GM18517 (cell line): Measurements from ENCODE around the gene SPTBN5.

Experiments
- ATAC-seq: cut with Tn5 transposase; IDR thresholded peaks from one replicate; pipeline ENCODE4 v1.9.1; 2021; ENCODE audit warnings: mild to moderate bottlenecking, moderate library complexity; ENCODE audit not compliant: unreplicated experiment

Gene SPTBN5

DNA sequence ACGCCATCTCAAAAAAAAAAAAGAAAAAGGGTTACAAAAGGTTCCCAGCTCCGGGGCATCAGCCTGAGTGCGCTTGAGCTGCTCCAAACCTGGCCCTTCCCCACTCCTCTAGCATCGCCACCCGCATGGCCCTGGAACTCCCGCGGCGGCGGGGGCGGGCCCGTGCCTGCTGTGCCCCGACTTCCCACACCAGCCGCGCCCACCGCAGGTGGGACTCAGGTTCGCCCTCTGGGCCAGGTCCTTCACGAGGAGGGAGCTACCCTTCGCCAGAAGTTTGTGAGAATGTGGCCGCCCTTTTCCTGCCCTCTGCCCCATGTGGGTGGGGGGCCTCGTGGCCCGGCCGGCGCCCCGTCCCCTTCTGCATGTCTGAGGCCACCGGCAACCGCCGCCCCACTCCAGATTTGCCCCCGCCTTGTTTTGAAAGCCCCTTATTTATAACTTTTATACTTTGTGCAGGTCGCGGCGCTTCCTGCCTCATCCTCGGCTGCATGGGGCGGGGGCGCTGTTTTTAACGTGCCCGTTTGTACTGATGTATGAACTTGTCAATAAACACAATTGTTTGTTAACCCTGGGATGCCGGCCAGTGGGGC, 66.5 kb downstream of the SPTBN5 start:
- no peak for ATAC-seq

DNA sequence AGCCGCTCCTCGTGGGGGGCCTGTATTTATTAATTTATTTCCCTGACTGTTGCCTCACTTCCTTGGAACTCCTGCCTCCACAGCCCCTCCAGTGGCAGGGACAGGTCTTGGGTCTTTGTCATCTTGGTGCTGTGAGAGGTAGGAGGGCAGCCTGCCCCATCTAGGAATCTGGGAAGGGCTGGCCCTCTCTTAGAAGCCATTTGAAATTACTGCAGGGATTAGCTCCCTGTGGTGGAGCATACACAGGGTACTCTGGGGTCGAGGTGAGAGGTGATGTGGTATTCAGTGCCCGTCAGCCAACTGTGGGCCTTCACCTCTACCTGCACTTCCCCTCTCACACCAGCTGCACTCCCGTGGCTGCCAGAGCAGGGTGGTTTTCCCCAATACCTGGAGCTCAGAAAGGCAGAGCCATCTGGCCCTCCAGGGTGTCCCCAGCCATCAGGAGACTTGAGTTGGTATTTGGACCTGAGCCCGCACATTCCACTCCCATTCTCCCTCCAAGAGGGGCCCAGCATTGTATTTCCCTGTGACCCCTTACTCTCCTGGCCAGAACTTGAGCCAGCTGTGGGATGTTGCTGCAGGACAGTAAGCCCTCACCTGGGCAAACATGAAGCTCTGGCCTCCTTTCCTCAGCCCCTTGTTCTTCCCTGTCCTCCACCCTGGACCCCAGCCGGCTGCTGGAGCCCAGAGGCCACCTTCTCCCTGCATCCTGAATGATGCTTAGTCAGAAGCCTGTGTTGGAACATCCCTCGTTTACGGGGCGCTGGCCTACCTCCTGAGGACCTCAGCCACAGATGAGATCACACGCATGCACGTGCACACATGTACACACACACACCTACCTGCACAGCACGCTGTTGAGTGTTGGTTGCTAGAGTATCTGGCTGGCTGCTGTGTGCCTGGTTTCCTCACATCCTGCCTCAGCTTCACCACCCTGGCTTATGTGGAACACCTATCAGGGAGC, 68.0 kb downstream of the SPTBN5 start:
- no peak for ATAC-seq

DNA sequence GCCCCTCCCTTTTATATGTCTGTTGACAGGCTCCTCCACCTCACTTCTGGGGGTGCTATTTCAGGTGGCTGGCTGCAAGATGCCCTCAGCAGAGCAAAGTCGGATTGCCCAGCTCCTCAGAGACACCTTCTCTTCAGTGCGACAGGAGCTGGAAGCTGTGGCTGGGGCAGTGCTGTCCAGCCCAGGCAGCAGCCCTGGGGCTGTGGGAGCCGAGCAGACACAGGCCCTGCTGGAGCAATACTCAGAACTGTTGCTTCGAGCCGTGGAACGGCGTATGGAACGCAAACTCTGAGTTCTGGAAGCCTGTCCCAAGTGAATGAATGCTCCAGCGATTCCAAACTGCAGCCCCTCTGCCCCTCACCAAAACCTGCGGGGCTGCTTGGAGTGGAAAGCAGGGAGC, 68.7 kb downstream of the SPTBN5 start:
- no peak for ATAC-seq

DNA sequence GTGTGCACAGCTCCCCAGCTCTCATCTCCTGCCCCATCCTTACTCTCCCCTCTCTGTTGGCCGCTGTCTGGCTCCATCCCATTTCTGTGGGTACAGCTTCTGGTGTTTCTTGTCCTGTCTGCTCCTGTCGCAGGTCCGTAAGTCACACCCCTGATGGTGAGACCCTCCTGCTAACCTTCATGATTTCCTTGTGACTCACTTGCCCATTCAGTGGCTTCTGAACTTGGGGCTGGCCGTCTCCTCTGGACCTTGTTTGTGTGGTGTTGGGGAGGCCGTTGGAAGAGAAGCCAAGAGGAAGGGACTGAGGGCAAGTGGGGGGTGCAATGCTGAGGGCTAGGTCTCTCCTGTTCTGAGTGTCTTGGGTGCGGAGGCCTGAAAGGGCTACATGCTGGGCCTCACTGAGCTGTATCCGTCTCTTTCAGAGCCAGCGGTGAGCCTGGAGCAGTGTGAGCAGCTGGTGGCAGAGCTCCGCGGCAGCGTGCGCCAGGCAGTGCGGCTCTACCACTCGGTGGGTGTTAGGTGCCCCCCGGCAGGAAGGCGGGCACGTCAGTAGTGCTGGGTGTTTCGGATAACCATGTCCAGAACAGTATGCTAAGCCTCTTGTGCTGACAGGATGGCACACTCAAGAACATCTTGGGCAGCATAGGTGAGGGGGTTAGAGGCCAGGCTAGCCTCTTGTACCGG, 69.6 kb downstream of the SPTBN5 start:
- no peak for ATAC-seq

DNA sequence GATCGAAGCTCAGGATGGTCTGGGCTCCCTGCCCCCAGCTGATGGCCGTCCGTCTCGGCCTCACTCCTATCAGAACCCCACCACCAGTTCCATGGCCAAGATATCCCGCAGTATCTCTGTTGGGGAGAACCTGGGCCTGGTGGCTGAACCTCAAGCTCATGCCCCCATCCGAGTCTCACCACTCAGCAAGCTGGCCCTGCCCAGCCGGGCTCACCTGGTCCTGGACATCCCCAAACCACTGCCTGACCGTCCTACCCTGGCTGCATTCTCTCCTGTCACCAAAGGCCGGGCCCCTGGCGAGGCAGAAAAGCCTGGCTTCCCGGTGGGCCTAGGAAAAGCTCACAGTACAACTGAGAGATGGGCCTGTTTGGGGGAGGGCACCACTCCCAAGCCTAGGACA, 70.4 kb downstream of the SPTBN5 start:
- ATAC-seq, result no peak

DNA sequence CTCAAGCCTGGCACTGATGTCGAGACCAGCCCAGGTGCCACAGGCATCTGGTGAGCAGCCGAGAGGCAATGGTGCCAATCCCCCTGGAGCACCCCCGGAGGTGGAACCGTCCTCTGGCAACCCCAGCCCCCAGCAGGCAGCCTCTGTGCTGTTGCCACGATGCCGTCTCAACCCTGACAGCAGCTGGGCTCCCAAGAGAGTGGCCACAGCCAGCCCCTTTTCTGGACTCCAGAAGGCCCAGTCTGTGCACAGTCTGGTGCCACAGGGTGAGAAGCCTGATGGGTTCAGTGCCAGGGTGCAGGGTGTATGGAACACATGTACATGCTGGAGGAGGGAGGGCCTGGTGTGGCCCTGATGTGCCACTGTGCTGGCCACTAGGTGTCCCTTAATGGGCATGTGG, 70.9 kb downstream of the SPTBN5 start:
- ATAC-seq, result no peak

DNA sequence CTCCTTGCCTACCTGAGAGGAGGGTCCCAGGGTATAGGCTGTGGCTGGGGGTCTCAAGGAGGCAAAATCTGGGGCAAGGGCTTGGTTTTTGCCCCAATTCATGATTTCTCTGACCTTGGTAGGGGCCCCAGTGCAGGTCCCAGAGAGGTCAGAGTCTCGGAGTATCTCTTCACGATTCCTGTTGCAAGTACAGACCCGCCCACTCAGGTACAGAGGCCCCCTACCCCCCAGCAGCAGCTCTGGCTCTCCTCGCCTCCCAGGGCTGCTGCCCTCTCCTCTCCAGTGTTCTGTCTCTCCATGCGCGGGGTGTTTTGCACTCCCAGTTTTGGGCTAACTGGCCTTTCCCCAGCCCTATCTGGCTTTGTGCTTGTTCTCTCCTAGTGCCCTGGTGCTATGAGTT, 71.4 kb downstream of the SPTBN5 start:
- ATAC-seq, result no peak

DNA sequence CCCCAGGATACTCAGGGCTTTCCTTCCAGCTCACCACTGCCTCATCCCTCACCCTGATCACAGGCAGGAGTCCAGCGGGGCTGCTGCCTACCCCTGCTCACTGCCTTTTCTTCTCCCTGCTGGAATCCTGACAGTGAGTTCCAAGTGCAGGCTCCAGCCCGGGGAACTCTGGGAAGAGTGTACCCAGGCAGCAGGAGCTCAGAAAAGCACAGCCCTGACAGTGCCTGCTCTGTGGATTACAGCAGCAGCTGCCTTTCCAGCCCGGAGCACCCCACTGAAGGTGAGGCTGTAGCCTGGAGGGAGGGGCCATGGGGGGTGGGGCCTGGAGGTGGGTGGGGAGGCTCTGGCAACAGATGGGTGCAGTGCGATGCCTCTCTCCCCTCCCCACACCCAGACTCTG, 72.0 kb downstream of the SPTBN5 start:
- no peak for ATAC-seq

DNA sequence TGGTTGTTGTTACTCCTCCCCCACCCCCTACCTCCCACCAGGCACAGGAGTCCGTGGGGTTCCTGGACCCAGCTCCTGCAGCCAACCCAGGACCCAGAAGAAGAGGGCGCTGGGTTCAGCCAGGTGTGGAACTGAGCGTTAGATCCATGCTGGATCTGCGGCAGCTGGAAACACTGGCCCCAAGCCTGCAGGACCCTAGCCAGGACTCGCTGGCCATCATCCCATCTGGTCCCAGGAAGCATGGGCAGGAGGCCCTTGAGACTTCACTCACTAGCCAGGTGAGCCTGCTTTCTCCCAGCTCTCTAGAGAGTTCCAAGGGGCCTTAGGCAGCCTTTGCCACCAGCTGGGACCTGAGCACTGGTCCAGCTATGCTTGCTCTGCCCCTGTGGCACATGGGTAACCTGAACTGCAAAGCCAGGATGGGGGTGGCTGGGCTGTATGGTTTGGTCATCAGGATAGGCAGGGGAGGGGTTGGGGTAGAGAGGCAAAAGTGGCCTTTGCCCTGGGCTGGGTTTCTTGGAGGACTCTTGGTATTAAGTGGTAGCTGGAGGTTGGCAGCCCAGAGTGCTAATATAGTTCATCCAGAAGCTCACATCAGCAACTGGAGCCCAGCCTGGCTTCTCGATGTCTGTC, 72.9 kb downstream of the SPTBN5 start:
- no peak for ATAC-seq

DNA sequence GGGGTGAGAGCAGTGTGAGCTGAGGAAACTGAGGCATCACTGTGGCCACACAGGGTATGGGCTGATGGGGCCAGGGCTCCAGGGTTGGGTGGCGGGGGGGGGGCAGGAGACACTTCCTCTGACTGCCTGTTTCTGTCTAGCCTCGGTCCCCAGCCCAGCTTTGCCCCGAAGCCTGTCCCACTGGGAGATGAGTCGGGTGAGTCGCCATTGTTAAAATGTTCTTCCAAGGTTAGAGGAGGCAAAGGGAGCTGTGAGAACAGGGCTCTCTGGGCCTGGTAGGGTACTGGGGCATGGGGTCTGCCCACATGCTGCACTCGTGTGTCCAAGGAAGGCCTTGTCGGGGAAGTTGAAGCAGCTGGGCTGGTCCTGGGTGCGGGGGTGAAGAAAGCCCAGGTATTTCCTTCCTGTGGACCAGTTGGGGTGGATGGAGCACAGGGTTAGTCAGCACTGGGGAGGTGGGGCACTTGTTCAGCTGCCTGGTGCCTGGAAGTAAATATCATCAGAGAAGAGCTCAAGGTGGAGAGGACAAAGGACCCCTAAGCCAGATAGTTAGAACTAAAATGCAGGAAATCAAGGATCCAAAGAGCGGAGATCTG, 74.3 kb downstream of the SPTBN5 start:
- no peak for ATAC-seq

DNA sequence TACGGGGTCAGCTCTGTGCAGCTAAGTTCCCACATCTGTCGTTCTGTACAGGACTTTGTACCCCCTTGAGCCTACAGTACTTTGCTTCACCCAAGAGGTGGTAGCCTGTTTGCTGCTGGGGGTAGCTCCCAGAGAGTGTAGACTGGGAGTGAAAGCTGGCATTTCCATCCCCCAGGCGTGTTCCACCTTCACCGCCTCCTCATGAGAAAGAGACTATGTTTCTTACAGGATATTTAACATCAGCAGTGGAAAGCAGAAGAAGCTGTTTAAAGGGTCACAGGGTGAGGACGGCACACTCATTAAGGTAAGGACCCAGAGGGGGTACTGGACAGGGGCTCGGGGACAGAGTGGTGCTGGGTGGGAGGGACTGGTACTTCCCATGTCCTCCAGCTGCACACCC, 76.1 kb downstream of the SPTBN5 start:
- ATAC-seq, result no peak

DNA sequence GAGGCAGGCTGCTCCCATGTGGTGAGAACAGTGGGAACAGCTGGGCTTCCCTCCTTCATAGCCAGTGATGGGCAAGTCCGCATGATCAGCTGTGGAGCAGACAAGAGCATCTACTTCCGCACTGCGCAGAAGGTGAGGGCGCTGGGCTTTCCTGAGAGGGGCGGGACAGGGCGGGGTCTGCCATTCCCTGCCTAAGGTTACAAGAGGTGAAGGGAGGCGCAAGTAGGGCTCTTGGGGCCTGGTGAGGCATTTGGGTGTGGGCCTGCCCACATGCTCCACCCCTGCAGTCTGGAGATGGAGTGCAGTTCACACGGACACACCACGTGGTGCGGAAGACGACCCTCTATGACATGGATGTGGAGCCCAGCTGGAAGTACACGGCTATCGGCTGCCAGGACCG, 76.5 kb downstream of the SPTBN5 start:
- no peak for ATAC-seq

DNA sequence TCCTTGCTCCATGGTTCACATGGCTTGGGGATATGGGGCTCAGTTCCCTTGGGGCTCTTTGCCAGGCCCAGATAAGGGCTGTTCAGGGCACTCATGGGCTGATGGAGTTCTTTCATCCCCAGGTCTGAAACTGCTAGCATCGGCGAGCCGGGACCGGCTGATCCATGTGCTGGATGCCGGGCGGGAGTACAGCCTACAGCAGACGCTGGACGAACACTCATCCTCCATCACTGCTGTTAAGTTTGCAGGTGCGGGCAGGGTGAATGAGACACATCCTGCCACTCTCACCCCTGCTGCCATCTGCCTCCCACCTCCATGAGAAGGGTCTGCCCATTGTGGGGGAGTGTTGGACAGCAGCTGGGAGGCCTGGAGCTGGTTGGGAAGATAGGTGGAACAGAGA, 77.1 kb downstream of the SPTBN5 start:
- ATAC-seq, result no peak

DNA sequence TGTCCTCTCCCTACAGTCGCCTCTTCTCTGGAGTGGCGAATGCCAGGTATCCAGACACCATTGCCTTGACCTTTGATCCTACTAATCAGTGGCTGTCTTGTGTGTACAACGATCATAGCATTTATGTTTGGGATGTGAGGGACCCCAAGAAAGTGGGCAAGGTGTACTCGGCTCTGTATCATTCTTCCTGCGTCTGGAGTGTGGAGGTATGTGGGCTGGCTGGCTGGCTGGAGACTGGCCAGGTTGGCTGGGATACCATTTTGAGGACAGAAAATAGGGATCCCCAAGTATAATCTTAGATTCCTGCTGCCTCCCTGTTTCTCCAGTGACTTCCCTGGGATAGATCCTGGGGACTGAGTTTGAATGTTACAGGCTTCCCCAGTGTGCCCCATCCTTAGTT, 79.3 kb downstream of the SPTBN5 start:
- ATAC-seq, result no peak

DNA sequence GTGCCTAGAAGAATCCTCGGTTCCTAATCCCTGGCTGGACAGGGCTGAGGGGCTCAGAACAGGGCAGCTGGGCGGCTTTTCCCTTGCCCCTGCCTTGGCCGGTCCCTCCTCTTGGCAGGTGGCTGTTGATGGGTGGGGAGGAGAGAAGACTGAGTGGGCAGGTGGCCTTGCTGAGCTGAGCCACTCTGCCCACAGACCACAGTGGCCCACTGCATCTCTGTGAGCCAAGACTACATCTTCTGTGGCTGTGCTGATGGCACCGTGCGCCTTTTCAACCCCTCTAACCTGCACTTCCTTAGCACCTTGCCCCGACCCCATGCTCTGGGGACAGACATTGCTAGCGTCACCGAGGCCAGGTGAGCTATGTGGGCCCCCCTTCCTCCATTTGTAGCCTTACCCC, 80.4 kb downstream of the SPTBN5 start:
- ATAC-seq, result no peak

DNA sequence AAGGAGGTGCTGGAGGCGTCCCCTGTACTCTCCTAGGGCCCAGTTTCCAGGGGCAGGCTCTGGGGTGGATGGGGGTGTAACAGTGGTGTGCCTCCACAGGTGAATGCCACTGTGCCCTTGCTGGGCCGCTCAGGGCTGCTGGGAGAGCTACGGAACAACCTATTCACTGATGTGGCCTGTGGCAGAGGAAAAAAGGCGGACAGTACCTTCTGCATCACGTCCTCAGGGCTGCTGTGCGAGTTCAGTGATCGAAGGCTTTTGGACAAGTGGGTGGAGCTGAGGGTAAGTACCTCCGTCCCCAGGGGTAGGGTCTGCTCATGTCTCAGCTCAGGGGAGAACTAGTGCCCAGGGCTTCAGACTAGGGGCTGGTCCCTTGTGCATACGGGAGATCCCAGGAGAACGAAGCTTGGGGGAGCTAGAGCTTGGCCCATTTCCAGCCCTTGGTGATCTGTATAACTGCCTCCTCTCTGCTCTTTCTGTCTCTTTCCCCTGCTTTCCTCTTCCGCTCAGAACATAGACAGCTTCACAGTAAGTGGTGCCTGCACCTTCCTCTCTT, 81.0 kb downstream of the SPTBN5 start:
- no peak for ATAC-seq

DNA sequence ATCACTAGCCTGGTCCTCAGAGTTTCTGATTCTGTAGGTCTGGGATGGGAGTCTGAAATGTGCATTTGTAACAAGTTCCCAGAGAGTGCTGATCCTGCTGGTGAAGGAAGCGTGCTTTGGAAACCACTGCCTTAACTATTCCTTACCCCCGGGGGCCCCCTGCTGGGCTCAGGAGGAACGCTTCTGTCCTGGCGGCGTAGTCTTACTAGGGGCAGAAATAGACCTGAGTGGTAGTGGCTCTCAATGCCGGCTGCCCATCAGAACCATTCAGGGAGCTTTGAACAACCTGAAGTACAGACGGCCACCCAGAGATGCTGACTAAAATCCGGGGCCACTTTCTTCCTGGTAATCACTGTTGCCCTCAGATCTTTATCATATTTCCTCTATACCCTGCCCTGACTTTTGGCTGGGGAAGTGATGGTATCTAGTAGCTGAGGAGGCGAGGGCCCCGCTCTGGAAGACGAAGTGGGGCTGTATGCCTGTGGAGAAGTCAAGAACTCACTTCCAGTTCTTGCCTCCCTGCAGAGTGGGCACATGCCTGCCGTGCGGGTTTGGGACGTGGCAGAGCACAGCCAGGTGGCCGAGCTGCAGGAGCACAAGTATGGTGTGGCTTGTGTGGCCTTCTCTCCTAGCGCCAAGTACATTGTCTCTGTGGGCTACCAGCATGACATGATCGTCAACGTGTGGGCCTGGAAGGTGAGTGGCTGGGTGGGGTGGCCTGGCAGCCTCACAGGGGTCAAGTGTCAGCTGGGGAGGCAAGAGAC, 82.2 kb downstream of the SPTBN5 start:
- ATAC-seq, result no peak

DNA sequence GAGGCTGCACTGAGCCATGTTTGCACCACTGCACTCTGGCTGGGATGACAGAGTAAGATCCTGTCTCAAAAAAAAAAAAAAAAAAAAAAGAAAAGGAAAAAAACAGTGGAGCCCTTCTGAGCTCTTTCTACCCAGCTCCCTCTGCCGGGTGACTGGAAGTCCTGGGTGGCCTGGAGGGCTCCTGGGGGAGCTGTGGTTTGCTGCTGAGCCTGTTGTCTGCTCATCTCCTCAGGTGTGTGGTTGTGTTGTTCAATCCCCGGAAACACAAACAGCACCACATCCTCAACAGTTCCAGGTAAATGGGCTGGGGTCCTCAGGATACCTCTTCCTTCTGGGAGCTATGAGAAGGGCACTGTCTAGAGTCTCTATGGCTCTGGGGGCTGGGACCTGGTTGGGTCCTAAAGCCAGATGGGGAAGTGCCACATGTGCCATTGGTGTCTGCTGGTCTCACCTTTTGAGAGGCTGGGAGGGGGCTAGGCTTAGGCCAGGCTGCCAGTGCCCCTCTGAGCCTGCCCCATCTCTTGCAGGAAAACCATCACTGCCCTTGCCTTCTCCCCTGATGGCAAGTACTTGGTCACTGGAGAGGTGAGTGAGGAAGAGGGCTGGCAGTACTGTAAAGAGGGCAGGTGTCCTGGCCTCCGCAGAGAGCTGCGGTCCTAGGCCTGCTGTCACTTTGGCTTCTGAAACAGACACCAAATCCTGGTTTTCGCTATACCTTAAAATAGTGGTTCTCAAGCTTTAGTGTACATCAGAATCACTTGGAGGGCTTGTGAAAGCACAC, 83.0 kb downstream of the SPTBN5 start:
- ATAC-seq, result no peak

DNA sequence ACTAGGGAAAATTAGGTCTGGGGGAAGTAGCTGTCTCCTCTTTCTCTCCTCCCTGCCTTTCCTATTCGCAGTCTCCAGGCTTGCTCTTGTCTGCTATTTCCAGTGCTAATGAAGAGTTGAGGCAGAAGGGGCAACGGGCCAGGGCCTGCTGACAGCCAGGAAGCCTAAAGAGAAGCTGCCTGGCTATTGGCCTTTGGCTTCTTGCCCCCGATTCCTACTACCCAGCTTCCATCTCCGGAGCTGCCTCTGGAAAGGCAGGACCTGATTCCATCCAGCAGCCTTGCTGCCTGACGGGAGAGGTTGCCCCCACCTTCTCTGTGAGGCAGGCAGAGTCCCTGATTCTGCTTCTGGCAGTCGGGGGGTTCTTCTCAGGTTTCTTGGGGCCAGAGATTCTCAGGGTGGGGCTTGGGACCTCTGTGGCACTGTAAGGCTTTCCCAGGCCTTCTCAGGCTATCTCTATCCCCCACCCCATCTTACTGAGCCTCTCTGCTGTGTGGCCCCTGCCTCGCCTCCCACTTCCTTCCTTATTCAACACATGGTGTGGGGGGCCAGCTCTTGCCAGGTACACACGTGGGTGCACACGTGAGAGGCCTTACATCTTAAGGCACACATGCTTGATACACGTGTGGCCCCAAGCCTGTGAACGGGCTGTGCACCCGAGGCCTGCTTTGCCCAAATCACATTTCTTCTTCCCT, 84.2 kb downstream of the SPTBN5 start:
- no peak for ATAC-seq
